Vagina (tissue), 2 donors: Measurements from ENCODE around the gene ADGRA3.

Source experiments
- CTCF ChIP-seq, 3 experiments: fragments of 450-650 bp in 2 of 3; fragments of 200-600 bp in 1 of 3; sonication (generic) in 1 of 3; IDR thresholded peaks; one replicate each; pipeline ENCODE4 v1.5.1; 2017 to 2019; ENCODE audit warnings: antibody characterized with exemption in 3 of 3, mild to moderate bottlenecking in 2 of 3, moderate library complexity in 2 of 3
- POLR2A ChIP-seq, 2 donors: fragments of 450-650 bp; IDR thresholded peaks; one replicate each; pipeline ENCODE4 v1.6.1; 2017; ENCODE audit warnings: antibody characterized with exemption in 2 of 2, mild to moderate bottlenecking in 2 of 2, moderate library complexity in 2 of 2
- POLR2AphosphoS5 ChIP-seq, 2 donors: sonication (generic); formaldehyde crosslinking; IDR thresholded peaks; one replicate each; pipeline ENCODE4 v1.9.0; 2017; ENCODE audit warnings: antibody characterized with exemption in 2 of 2, mild to moderate bottlenecking in 2 of 2, low read depth in 1 of 2; ENCODE audit not compliant: insufficient read depth in 1 of 2

DNA sequence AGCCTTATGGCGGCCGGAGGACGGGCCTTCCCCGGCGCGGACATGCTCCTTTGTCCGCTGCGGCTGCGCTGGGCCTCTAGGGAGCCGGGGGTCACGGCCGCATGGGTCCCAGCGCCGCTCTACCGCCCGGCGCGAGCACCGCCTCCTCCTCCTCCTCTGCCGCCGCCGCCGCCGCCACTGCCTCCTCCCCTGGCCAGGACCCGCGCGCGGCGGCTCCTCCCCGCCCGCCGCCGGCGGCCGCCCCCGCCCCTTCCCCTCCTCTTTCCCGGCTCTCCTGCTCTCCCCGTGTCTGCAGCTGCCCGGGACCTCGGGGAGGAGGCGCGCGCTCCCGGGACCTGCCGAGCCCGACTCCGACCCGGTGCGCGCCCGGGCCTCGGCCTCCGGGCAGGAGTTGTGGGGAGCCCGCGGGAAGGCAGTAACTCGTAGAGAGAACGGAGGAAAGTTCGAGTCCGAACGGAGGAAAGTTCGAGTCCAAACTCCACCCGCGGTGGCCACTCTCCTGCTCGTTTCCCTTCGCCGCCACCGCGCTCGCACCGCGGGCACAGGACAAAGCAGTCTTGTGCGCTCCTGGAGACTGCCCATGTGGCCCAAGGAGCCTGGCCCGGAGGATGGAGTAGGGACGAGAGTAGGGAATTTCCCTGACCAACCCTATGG lies at the start of gene ADGRA3:
- TF ChIP-seq CTCF (IDR thresholded peaks at IDR 0.05) (no peak), POLR2AphosphoS5 (IDR thresholded peaks at IDR 0.05; ENCODE audit: insufficient read depth in 1 of 2, low read depth in 1 of 2) (peak in 1 of 2 donors; percentile 56), POLR2A (IDR thresholded peaks at IDR 0.05) (no peak)
